ENCODE results near the gene POLR2J3.
"Not testable (repeated sequence)": the region's sequence is repeated elsewhere in the genome, so short reads cannot be mapped to it uniquely, and the experiment has no call there.

The POLR2J3 gene

DNA sequence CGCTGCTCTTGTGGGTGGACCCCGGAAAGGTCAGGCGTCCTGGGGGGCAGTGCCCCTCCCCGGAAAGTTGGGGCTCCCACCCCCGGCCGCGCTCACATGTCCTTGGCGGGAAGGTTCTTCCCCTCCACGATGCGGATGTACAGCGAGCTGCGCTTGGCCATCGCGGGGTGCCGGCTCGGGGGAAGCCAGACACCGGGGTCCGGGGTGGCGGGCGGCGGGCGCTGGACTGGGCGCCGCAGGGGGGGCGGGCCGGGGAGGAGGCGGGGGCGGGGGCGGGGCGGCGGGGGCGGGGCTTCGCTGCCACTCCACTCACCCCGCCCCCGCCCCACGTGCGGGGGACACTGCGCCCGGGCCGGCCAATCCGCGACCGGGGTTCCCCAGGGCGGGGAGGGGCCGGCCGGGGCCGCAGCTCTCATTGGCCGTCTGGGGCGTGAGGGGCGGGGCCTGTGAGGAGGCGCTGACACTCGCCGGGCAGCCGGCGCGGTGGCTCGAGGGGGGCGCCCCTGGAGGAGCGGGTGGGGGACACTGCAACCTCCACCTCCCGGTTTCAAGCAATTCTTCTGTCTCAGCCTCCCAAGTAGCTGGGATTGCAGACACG is 54.7 kb downstream of the POLR2J3 start, which contains the start of gene RASA4B:
TSS of gene RASA4B (minus strand) at position 228 of the 598 bp plus-strand sequence. CDS start at position 161, 67 bp downstream.
- not testable (repeated sequence) for DNase-seq
